Measurements from ENCODE around the gene SLF2. TPM values are rescaled to one million over a fixed set of nuclear protein-coding genes. Genes with fewer than 3 reads are reported as not detected.

SLF2 gene
- total RNA-seq, 1 experiment from 2014 or later: 43.0 TPM

GRCh38 chr10:100986952-100987684 lies 74.4 kb downstream of the SLF2 start, which contains the start of the genes MRPL43 and TWNK:
TSS of gene MRPL43 (minus strand) at chr10:100987497. CDS start at chr10:100987443, 54 bp downstream.
TSS of gene TWNK (plus strand) at chr10:100987543. CDS start at chr10:100988211, 668 bp downstream.
- intact Hi-C loops (cut with micrococcal nuclease): no loop called here
- Histone ChIP-seq H3K9me3 (ENCODE audit: control insufficient read depth in 1 of 2, insufficient read depth in 1 of 2, low read depth in 1 of 2, low read length in 2 of 2) (no peaks in the 10 kb centered on the region), H3K27me3 (ENCODE audit: insufficient read depth, low read length) (no peaks in the 10 kb centered on the region), H3K9me2 (ENCODE audit: insufficient read depth) (no peaks in the 10 kb centered on the region), H3K79me2 (ENCODE audit: insufficient read depth, low read length) (peaks cover 62% of the 10 kb centered on the region), H4K20me1 (ENCODE audit: insufficient read depth) (no peaks in the 10 kb centered on the region; the same call in 1 of the 2 replicates), H3K9ac (ENCODE audit: low read length) (peak within 1 kb of the TSS; percentile 96), H2AFZ (ENCODE audit: low read depth, low read length, poor library complexity, severe bottlenecking) (peak within 1 kb of the TSS; percentile 41), H3K4me1 (ENCODE audit: control insufficient read depth in 1 of 2, insufficient read depth in 2 of 2, low read length in 2 of 2) (peaks cover 10 to 28% of the 10 kb centered on the region in 2 experiments; a peak in 3 of 4 replicates), H3K4me3 (replicated peaks in 1 of 2; ENCODE audit: low read depth in 1 of 2, low read length in 2 of 2) (peak within 1 kb of the TSS; percentile 82 to 96), H3K27ac (ENCODE audit: low read depth, low read length) (peak within 1 kb of the TSS; percentile 84), H3K36me3 (ENCODE audit: control insufficient read depth in 1 of 2, insufficient read depth in 2 of 2, low read length in 2 of 2) (peaks cover 27 to 32% of the 10 kb centered on the region in 2 experiments), H3K4me2 (ENCODE audit: low read length) (peak within 1 kb of the TSS; percentile 96)
- ATAC-seq (peak; percentile 86), DNase-seq (ENCODE audit: low read depth, low spot score) (peak; percentile 68)
- ChIA-PET CTCF (interaction anchor here (0.6 to 1.5 kb wide), 2 partner anchors 10 to 11 kb away, joined by 3 to 6 read pairs; no protein-coding TSS in a partner anchor), RAD21 (ENCODE audit: low non-redundant PET in 1 of 2, low total read pairs in 2 of 2, uncharacterized antibody in 2 of 2, unreplicated experiment in 2 of 2) (no interaction called here), POLR2A (interaction anchor here (1.0 to 1.6 kb wide), 2 partner anchors 11 to 27 kb away, joined by 3 to 6 read pairs; no protein-coding TSS in a partner anchor)
- TF ChIP-seq POLR2AphosphoS5 (IDR thresholded peaks at IDR 0.05; ENCODE audit: low read depth, low read length) (peak; percentile 91), TCF7L2 (IDR thresholded peaks at IDR 0.05; ENCODE audit: borderline replicate concordance, extremely low read depth, insufficient read depth, insufficient read length) (peak; percentile 18), YY1 (IDR thresholded peaks at IDR 0.05; ENCODE audit: extremely low read depth, insufficient replicate concordance, low read depth, low read length) (peak; percentile 68), POLR2A (IDR thresholded peaks at IDR 0.05; ENCODE audit: borderline replicate concordance, extremely low read depth, insufficient read depth, insufficient read length) (peak; percentile 85), ZFX (IDR thresholded peaks at IDR 0.05) (peak; percentile 79), SRF (IDR thresholded peaks at IDR 0.05; ENCODE audit: low read depth) (no peak)
- BruUV-seq (replicated peaks): no TSS peak

- BruUV-seq (replicated peaks): TSS peak; percentile 74
- peaks cover 27 to 32% of the 10 kb centered on the region in 2 experiments for H3K36me3 ChIP-seq (ENCODE audit: control insufficient read depth in 1 of 2, insufficient read depth in 2 of 2, low read length in 2 of 2)
- H3K4me3 ChIP-seq (replicated peaks in 1 of 2; ENCODE audit: low read depth in 1 of 2, low read length in 2 of 2): peak overlapping the region; percentile 82 to 96
- DNase-seq (ENCODE audit: low read depth, low spot score) (no peak), ATAC-seq (peak; percentile 33)
- H3K4me2 ChIP-seq (ENCODE audit: low read length): peak overlapping the region; percentile 96
- CTCF ChIA-PET: interaction anchor here (0.6 to 1.5 kb wide), 2 partner anchors 9 to 11 kb away, joined by 3 to 6 read pairs; no protein-coding TSS in a partner anchor
- H3K79me2 ChIP-seq (ENCODE audit: insufficient read depth, low read length): peaks cover 62% of the 10 kb centered on the region
- H3K27me3 ChIP-seq (ENCODE audit: insufficient read depth, low read length): no peaks in the 10 kb centered on the region
- H3K9me2 ChIP-seq (ENCODE audit: insufficient read depth): no peaks in the 10 kb centered on the region
- H3K27ac ChIP-seq (ENCODE audit: low read depth, low read length): peak overlapping the region; percentile 84
- intact Hi-C loops (cut with micrococcal nuclease): no loop called here
- H3K9me3 ChIP-seq (ENCODE audit: control insufficient read depth in 1 of 2, insufficient read depth in 1 of 2, low read depth in 1 of 2, low read length in 2 of 2): no peaks in the 10 kb centered on the region
- peaks cover 10 to 28% of the 10 kb centered on the region in 2 experiments; a peak in 3 of 4 replicates for H3K4me1 ChIP-seq (ENCODE audit: control insufficient read depth in 1 of 2, insufficient read depth in 2 of 2, low read length in 2 of 2)
- no peaks in the 10 kb centered on the region; the same call in 1 of the 2 replicates for H4K20me1 ChIP-seq (ENCODE audit: insufficient read depth)
- peak overlapping the region; percentile 96 for H3K9ac ChIP-seq (ENCODE audit: low read length)
- POLR2A ChIA-PET: interaction anchor here (1.0 to 1.6 kb wide), 2 partner anchors 10 to 26 kb away, joined by 3 to 6 read pairs; no protein-coding TSS in a partner anchor
- 0 out of 2 replicates have a peak, but pooled peaks have one; percentile 1 for TF ChIP-seq ZFX (IDR thresholded peaks at IDR 0.05)
- TF ChIP-seq REST (IDR thresholded peaks at IDR 0.05; ENCODE audit: low read depth): no peak
- no peak overlapping the region for H2AFZ ChIP-seq (ENCODE audit: low read depth, low read length, poor library complexity, severe bottlenecking)
- RAD21 ChIA-PET (ENCODE audit: low non-redundant PET in 1 of 2, low total read pairs in 2 of 2, uncharacterized antibody in 2 of 2, unreplicated experiment in 2 of 2): no interaction called here
Measured at GRCh38 chr10:100987685-100988049, 74.9 kb downstream of the SLF2 start.

Measured in HCT116 (cell line).